D721Med (cell line): ENCODE measurements around the gene ZNF222.

ENCODE experiments used
- DNase-seq: peaks from one replicate; pipeline ENCODE4 v3.0.0; 2011; ENCODE audit warnings: low spot score; ENCODE audit not compliant: insufficient read length
- FAIRE-seq: peaks from 2 replicates; lab custom pipeline; 2011; peaks lifted over from hg19 to GRCh38; lab: Jason Lieb, UNC
- TF ChIP-seq, protein P1 (sequence below): IDR thresholded peaks from 2 replicates; pipeline ENCODE4 v1.5.1; 2012; ENCODE audit warnings: mild to moderate bottlenecking, control low read depth; ENCODE audit not compliant: insufficient read depth; ENCODE audit errors: missing control alignments

The ZNF222 gene

DNA sequence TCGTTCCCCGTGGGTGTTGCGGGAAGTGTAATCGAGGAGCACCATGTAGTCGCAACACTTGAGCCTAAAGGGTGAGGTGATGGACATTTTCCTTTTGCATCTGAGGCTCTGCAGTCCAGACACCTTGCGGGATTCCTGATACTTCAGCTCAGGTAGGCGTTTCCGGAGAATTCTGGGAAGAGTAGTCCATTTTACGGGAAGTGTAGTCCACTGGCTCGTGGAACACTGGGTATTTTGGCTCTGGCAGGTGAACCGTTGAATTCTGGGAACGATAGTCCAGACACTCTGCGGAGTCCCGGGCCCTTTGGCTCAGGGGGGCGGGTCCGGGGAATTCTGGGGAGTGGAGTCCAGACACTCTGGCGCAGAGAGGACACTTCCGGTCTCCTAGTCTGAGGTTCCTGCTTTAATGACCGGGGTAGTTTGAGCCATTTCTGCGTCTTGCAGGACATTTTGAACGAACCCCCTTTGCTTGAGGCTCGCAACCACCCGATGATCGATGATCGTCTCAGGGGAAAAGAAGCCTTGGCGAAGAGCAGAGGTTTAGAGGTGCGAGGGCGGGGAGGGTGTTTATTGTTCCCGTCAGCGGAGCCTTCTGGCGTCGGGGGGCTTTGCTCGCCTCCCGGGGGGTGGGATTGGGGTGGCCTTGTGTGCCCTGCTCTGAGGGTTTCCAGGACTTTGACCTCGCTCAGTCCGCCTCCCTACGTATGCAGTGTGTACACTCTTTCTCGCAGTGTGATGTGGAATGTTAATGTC lies 26.6 kb downstream of the ZNF222 start, which contains the start of gene ZNF223:
ZNF223 (plus strand) TSS at position 387 of the 753 bp plus-strand sequence. CDS start 3,141 bp downstream, outside the sequence.
- FAIRE-seq (no peak), DNase-seq (peak; percentile 81)
- TF ChIP-seq, protein P1, sequence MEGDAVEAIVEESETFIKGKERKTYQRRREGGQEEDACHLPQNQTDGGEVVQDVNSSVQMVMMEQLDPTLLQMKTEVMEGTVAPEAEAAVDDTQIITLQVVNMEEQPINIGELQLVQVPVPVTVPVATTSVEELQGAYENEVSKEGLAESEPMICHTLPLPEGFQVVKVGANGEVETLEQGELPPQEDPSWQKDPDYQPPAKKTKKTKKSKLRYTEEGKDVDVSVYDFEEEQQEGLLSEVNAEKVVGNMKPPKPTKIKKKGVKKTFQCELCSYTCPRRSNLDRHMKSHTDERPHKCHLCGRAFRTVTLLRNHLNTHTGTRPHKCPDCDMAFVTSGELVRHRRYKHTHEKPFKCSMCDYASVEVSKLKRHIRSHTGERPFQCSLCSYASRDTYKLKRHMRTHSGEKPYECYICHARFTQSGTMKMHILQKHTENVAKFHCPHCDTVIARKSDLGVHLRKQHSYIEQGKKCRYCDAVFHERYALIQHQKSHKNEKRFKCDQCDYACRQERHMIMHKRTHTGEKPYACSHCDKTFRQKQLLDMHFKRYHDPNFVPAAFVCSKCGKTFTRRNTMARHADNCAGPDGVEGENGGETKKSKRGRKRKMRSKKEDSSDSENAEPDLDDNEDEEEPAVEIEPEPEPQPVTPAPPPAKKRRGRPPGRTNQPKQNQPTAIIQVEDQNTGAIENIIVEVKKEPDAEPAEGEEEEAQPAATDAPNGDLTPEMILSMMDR = no peak

DNA sequence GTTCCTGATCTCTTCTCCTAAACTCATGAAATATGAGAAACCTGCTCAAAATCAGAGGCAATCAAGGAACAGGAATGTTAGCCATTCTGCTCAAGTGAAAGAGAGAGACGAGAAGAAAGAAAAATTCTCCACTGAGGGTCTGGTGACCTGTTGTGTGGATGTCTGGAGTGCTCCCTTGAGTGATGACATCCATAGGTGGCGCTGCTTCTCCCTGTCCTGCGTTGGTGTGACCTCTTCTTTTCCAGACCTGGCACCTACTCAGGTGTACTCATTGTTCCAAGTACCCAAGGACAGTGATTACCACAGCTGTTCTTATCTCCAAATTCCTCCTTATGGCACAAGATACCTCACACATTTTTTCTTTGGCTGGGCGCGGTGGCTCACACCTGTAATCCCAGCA lies 30.7 kb downstream of the ZNF222 start:
- DNase-seq (no peak), FAIRE-seq (no peak)
- TF ChIP-seq, protein P1 = no peak

DNA sequence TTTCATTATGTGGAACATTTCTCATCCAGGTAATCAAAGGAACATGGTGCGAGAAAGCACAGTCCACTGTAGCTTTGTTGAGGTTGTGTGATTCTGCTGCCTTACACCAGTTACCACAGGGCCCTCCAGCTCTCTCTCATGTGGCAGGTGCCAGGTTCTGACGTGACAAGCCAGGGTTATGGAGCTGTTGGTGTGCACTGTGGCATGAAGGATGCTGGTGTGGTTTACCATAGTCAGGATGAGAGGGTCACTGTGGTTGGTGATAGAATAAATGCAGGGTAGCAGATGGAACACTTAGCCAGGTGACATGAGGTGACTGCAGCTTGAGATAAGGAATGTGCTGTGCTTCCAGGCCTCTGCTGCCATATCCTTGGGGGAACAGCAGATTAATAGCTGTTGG lies 34.0 kb downstream of the ZNF222 start:
- no peak for DNase-seq
- FAIRE-seq = no peak
- TF ChIP-seq, protein P1 = no peak

DNA sequence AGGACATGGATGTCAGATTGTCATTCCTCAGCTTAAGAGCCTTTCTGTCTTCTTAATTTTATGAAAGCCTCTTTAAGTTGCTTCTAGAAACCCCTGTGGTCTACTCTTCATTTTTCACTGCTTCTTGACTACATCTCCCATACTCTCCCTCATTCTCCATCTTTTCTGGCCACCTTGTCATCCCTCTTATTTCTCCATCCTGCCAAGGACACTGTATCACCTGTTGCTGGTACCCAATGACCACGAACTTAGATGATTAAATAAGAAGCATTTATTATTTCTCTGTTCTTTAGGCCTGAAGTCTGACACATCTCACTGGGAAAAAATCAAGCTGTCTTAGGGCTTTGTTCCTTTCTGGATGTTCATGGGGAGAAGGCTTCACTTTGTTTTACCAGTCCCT lies 35.9 kb downstream of the ZNF222 start:
- FAIRE-seq (no peak), DNase-seq (no peak)
- TF ChIP-seq, protein P1 = no peak

DNA sequence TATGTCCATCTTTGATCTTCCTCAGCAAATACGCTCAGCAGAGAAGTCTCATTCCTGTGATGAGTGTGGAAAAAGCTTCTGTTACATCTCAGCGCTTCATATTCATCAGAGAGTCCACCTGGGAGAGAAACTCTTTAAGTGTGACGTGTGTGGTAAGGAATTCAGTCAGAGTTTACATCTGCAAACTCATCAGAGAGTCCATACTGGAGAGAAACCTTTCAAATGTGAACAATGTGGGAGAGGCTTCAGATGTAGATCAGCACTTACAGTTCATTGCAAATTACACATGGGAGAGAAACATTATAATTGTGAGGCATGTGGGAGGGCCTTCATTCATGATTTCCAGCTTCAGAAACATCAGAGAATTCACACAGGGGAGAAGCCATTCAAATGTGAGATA lies 41.1 kb downstream of the ZNF222 start:
- DNase-seq (no peak), FAIRE-seq (no peak)

DNA sequence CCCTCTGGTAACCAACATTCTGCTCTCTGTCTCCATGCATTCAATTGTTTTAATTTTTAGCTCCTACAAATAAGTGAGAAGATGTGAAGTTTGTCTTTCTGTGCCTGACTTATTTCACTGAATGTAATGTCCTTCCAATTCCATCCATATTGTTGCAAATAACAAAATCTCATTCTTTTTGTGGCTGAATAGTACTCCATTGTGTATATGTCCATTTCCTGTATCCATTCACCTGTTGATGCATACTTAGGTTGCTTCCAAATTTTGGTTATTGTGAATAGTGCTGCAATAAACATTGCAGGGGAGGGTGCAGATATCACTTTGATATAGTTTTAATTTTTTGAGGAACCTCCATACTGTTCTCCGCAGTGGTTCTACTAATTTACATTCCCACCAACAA lies 44.2 kb downstream of the ZNF222 start:
- DNase-seq (no peak), FAIRE-seq (no peak)
- TF ChIP-seq, protein P1 = no peak

More for the DNA sequence above, 41.1 kb downstream of the ZNF222 start:
- TF ChIP-seq, protein P1 = no peak
